ENCODE results near the gene MXD4.

GRCh38 chr4:2263926-2264321 is 2.0 kb upstream of the MXD4 start:
- no peak for TF ChIP-seq CTCF (conservative IDR thresholded peaks at IDR 0.05 in 1 of 2, IDR thresholded peaks at IDR 0.05 in 1 of 2; ENCODE audit: extremely low read depth in 1 of 2, insufficient read depth in 1 of 2, low read depth in 1 of 2, low read length in 2 of 2)
- no peak for TF ChIP-seq EZH2 (IDR thresholded peaks at IDR 0.05; ENCODE audit: borderline replicate concordance, low read length)
